GM23338 (cell line): ENCODE data around the gene RSL1D1. TPM values are rescaled to one million over a fixed set of nuclear protein-coding genes. Genes with fewer than 3 reads are reported as not detected.
"Not testable (repeated sequence)": the region's sequence is repeated elsewhere in the genome, so short reads cannot be mapped to it uniquely, and the experiment has no call there.

ENCODE experiments used
- ATAC-seq: fragments of 200-7000 bp; cut with Tn5 transposase; 3 replicates; pipeline ENCODE4 v1.9.1; 2020
- DNase-seq: peaks from one replicate; pipeline ENCODE4 v3.0.0-alpha.2; 2015; ENCODE audit warnings: low spot score
- H2AFZ ChIP-seq: fragments of 200-600 bp; sonication (generic); 2 replicates; pipeline ENCODE4 v1.8.0; 2016; ENCODE audit warnings: antibody characterized with exemption, mild to moderate bottlenecking, moderate library complexity
- H3F3A ChIP-seq: fragments of 200-600 bp; sonication (generic); replicated peaks from 2 replicates; pipeline ENCODE4 v1.8.0; 2017; ENCODE audit warnings: antibody characterized with exemption, mixed run types, low read depth
- H3K27ac ChIP-seq: fragments of 200-600 bp; sonication (generic); 2 replicates; pipeline ENCODE4 v1.6.1; 2016; ENCODE audit warnings: low read depth
- H3K27me3 ChIP-seq: fragments of 200-600 bp; sonication (generic); 2 replicates; pipeline ENCODE4 v1.8.0; 2016; ENCODE audit warnings: mild to moderate bottlenecking, mixed run types, moderate library complexity; ENCODE audit not compliant: insufficient read depth
- H3K36me3 ChIP-seq: fragments of 200-600 bp; sonication (generic); 2 replicates; pipeline ENCODE4 v1.8.0; 2016; ENCODE audit warnings: mild to moderate bottlenecking; ENCODE audit not compliant: insufficient read depth
- H3K4me1 ChIP-seq: fragments of 200-600 bp; sonication (generic); 2 replicates; pipeline ENCODE4 v1.8.0; 2016; ENCODE audit warnings: mild to moderate bottlenecking, moderate library complexity; ENCODE audit not compliant: insufficient read depth
- H3K4me2 ChIP-seq: fragments of 200-600 bp; sonication (generic); 2 replicates; pipeline ENCODE4 v1.7.1; 2017; ENCODE audit warnings: mixed run types
- H3K4me3 ChIP-seq: fragments of 200-600 bp; sonication (generic); 2 replicates; pipeline ENCODE4 v1.6.1; 2016; ENCODE audit warnings: mixed run types
- H3K79me2 ChIP-seq: fragments of 200-600 bp; sonication (generic); replicated peaks from 2 replicates; pipeline ENCODE4 v1.8.0; 2017; ENCODE audit warnings: mild to moderate bottlenecking; ENCODE audit not compliant: insufficient read depth
- H3K9me2 ChIP-seq: fragments of 200-600 bp; sonication (generic); 2 replicates; pipeline ENCODE4 v1.8.0; 2017; ENCODE audit not compliant: insufficient read depth
- H4K20me1 ChIP-seq: fragments of 200-600 bp; sonication (generic); replicated peaks from 2 replicates; pipeline ENCODE4 v1.8.0; 2017; ENCODE audit warnings: mild to moderate bottlenecking; ENCODE audit not compliant: insufficient read depth
- H3K27ac Mint-ChIP-seq: 2 replicates; pipeline ENCODE4 v1.8.0; 2020; ENCODE audit warnings: inconsistent platforms, mild to moderate bottlenecking, moderate library complexity, mixed read lengths
- H3K27me3 Mint-ChIP-seq: 3 replicates; pipeline ENCODE4 v1.8.0; 2022; ENCODE audit warnings: low read depth, mild to moderate bottlenecking, moderate library complexity, mixed read lengths, inconsistent platforms; ENCODE audit not compliant: insufficient read depth, poor library complexity
- H3K36me3 Mint-ChIP-seq: 3 replicates; pipeline ENCODE4 v1.8.0; 2021; ENCODE audit warnings: low read depth, mild to moderate bottlenecking, inconsistent platforms, moderate library complexity, mixed read lengths
- H3K4me1 Mint-ChIP-seq: 3 replicates; pipeline ENCODE4 v1.8.0; 2020; ENCODE audit warnings: mild to moderate bottlenecking, inconsistent platforms, mixed read lengths
- H3K4me3 Mint-ChIP-seq: 3 replicates; pipeline ENCODE4 v1.8.0; 2021; ENCODE audit warnings: moderate library complexity, mild to moderate bottlenecking, inconsistent platforms, mixed read lengths
- H3K9me3 Mint-ChIP-seq: 3 replicates; pipeline ENCODE4 v1.8.0; 2020; ENCODE audit warnings: moderate library complexity, mild to moderate bottlenecking, inconsistent platforms, mixed read lengths
- CREB1 ChIP-seq: fragments of 250-450 bp; sonication (Bioruptor Pico); IDR thresholded peaks from 2 replicates; pipeline ENCODE4 v1.5.0; 2020; ENCODE audit warnings: low read depth, mild to moderate bottlenecking, moderate library complexity
- JUNB ChIP-seq: IDR thresholded peaks from one replicate; pipeline ENCODE4 v1.6.1; 2016; ENCODE audit warnings: antibody characterized with exemption; ENCODE audit not compliant: unreplicated experiment
- NANOG ChIP-seq: IDR thresholded peaks from 2 replicates; pipeline ENCODE4 v1.6.1; 2016; ENCODE audit warnings: antibody characterized with exemption, borderline replicate concordance
- POLR2AphosphoS5 ChIP-seq: IDR thresholded peaks from 2 replicates; pipeline ENCODE4 v1.6.1; 2016; ENCODE audit warnings: antibody characterized with exemption, low read depth
- ZNF331 ChIP-seq: fragments of 250-450 bp; sonication (Bioruptor Pico); IDR thresholded peaks from 2 replicates; pipeline ENCODE4 v1.5.0; 2020; ENCODE audit warnings: low read depth, mild to moderate bottlenecking, moderate library complexity
- polyA plus RNA-seq: library from polyadenylated mRNA; unstranded; fragments of >200 nt; fragmentation: Nextera tagmentation; extraction: Ambion mirVana; gene quantifications from 2 replicates; pipeline ENCODE4 v1.2.1, GENCODE V29; 2016
- total RNA-seq: library from RNA; depleted of rRNA; stranded (reverse); fragments of >200 nt; shearing (Covaris generic); gene quantifications from 2 replicates; pipeline ENCODE4 v1.2.3, GENCODE V29; 2014
- TF ChIP-seq, protein P1 (sequence below), 2 experiments: fragments of 200-600 bp in 1 of 2; sonication (generic) in 1 of 2; conservative IDR thresholded peaks; 2 replicates each; pipeline versions ENCODE4 v1.5.1 to v1.6.1; 2016 to 2017; ENCODE audit warnings: antibody characterized with exemption in 2 of 2, low read depth in 2 of 2, mild to moderate bottlenecking in 2 of 2, moderate library complexity in 1 of 2
- TF ChIP-seq, protein P2 (sequence below): IDR thresholded peaks from 2 replicates; pipeline ENCODE4 v1.6.1; 2016; ENCODE audit warnings: antibody characterized with exemption
- TF ChIP-seq, protein P3 (sequence below): fragments of 250-450 bp; sonication (Bioruptor Pico); IDR thresholded peaks from 2 replicates; pipeline ENCODE4 v1.5.0; 2020; ENCODE audit warnings: mild to moderate bottlenecking, moderate library complexity

Gene RSL1D1
- total and polyA plus RNA-seq, 2 experiments from 2014 or later: 298 to 495 TPM

DNA sequence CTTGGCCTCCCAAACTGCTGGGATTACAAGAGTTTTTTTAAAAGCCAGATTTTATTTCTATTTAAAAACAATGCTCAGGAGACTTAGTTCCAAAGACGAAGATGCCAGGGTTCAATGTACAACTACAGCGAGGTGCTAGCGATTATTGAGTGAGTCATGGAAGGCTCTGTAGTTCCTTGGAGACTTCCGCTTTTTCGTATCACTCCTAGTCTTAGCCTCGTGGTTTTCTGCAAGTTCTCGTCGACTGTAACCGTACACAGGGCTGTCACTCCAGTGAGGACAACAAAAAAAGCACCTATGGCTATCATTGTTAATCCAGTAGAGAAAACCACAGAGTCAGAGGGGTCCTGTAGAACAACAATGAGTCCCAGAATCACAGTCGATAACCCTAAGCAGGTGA lies 31.5 kb downstream of the RSL1D1 start (continued):
- TF ChIP-seq, protein P1, sequence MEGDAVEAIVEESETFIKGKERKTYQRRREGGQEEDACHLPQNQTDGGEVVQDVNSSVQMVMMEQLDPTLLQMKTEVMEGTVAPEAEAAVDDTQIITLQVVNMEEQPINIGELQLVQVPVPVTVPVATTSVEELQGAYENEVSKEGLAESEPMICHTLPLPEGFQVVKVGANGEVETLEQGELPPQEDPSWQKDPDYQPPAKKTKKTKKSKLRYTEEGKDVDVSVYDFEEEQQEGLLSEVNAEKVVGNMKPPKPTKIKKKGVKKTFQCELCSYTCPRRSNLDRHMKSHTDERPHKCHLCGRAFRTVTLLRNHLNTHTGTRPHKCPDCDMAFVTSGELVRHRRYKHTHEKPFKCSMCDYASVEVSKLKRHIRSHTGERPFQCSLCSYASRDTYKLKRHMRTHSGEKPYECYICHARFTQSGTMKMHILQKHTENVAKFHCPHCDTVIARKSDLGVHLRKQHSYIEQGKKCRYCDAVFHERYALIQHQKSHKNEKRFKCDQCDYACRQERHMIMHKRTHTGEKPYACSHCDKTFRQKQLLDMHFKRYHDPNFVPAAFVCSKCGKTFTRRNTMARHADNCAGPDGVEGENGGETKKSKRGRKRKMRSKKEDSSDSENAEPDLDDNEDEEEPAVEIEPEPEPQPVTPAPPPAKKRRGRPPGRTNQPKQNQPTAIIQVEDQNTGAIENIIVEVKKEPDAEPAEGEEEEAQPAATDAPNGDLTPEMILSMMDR (conservative IDR thresholded peaks at IDR 0.05; ENCODE audit: low read depth in 2 of 2): no peak

DNA sequence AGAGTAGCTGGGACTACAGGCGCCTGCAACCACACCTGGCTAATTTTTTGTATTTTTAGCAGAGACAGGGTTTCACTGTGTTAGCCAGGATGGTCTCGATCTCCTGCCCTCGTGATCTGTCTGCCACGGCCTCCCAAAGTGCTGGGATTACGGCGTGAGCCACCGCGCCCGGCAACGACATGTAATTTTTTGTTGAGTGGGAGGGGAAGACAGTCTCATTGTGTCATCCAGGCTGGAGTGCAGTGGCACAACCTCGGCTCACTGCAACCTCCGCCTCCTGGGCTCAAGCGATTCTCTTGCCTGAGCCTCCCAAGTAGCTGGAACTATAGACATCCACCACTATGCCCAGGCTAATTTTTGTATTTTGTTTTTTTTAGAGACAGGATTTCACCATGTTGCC lies 32.4 kb downstream of the RSL1D1 start:
- not testable (repeated sequence) for H3K4me3 Mint-ChIP-seq, H4K20me1 ChIP-seq, DNase-seq, H3K4me1 Mint-ChIP-seq, H2AFZ ChIP-seq, H3K27ac Mint-ChIP-seq, H3K4me2 ChIP-seq, H3K9me2 ChIP-seq, H3F3A ChIP-seq, H3K4me1 ChIP-seq, H3K27me3 ChIP-seq, H3K27me3 Mint-ChIP-seq, H3K9me3 Mint-ChIP-seq, ATAC-seq, H3K36me3 ChIP-seq, H3K4me3 ChIP-seq, H3K27ac ChIP-seq, H3K79me2 ChIP-seq, H3K36me3 Mint-ChIP-seq

GRCh38 chr16:11816123-11816522 lies 35.2 kb downstream of the RSL1D1 start:
- Histone ChIP-seq H3K36me3 (no peaks in the 10 kb centered on the region), H3K4me1 (no peaks in the 10 kb centered on the region), H3K79me2 (no peaks in the 10 kb centered on the region), H3K4me3 (no peak overlapping the region), H3K9me2 (no peaks in the 10 kb centered on the region), H4K20me1 (no peaks in the 10 kb centered on the region), H3F3A (no peaks in the 10 kb centered on the region), H2AFZ (no peak overlapping the region), H3K27me3 (no peaks in the 10 kb centered on the region), H3K4me2 (no peak overlapping the region), H3K27ac (no peak overlapping the region)
- ATAC-seq (no peak), DNase-seq (no peak)
- no peaks in the 10 kb centered on the region for H3K36me3 Mint-ChIP-seq
- no peak overlapping the region for H3K4me3 Mint-ChIP-seq
- no peaks in the 10 kb centered on the region for H3K9me3 Mint-ChIP-seq
- H3K27me3 Mint-ChIP-seq: peaks cover 2% of the 10 kb centered on the region
- no peaks in the 10 kb centered on the region for H3K4me1 Mint-ChIP-seq
- H3K27ac Mint-ChIP-seq: no peak overlapping the region
- TF ChIP-seq POLR2AphosphoS5 (no peak), NANOG (no peak), JUNB (no peak), CREB1 (CRISPR knock-in tag) (no peak), ZNF331 (CRISPR knock-in tag) (no peak)
- TF ChIP-seq, protein P2, sequence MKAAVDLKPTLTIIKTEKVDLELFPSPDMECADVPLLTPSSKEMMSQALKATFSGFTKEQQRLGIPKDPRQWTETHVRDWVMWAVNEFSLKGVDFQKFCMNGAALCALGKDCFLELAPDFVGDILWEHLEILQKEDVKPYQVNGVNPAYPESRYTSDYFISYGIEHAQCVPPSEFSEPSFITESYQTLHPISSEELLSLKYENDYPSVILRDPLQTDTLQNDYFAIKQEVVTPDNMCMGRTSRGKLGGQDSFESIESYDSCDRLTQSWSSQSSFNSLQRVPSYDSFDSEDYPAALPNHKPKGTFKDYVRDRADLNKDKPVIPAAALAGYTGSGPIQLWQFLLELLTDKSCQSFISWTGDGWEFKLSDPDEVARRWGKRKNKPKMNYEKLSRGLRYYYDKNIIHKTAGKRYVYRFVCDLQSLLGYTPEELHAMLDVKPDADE: no peak
- TF ChIP-seq, protein P1 (conservative IDR thresholded peaks at IDR 0.05; ENCODE audit: low read depth in 2 of 2): no peak
- TF ChIP-seq, protein P3, sequence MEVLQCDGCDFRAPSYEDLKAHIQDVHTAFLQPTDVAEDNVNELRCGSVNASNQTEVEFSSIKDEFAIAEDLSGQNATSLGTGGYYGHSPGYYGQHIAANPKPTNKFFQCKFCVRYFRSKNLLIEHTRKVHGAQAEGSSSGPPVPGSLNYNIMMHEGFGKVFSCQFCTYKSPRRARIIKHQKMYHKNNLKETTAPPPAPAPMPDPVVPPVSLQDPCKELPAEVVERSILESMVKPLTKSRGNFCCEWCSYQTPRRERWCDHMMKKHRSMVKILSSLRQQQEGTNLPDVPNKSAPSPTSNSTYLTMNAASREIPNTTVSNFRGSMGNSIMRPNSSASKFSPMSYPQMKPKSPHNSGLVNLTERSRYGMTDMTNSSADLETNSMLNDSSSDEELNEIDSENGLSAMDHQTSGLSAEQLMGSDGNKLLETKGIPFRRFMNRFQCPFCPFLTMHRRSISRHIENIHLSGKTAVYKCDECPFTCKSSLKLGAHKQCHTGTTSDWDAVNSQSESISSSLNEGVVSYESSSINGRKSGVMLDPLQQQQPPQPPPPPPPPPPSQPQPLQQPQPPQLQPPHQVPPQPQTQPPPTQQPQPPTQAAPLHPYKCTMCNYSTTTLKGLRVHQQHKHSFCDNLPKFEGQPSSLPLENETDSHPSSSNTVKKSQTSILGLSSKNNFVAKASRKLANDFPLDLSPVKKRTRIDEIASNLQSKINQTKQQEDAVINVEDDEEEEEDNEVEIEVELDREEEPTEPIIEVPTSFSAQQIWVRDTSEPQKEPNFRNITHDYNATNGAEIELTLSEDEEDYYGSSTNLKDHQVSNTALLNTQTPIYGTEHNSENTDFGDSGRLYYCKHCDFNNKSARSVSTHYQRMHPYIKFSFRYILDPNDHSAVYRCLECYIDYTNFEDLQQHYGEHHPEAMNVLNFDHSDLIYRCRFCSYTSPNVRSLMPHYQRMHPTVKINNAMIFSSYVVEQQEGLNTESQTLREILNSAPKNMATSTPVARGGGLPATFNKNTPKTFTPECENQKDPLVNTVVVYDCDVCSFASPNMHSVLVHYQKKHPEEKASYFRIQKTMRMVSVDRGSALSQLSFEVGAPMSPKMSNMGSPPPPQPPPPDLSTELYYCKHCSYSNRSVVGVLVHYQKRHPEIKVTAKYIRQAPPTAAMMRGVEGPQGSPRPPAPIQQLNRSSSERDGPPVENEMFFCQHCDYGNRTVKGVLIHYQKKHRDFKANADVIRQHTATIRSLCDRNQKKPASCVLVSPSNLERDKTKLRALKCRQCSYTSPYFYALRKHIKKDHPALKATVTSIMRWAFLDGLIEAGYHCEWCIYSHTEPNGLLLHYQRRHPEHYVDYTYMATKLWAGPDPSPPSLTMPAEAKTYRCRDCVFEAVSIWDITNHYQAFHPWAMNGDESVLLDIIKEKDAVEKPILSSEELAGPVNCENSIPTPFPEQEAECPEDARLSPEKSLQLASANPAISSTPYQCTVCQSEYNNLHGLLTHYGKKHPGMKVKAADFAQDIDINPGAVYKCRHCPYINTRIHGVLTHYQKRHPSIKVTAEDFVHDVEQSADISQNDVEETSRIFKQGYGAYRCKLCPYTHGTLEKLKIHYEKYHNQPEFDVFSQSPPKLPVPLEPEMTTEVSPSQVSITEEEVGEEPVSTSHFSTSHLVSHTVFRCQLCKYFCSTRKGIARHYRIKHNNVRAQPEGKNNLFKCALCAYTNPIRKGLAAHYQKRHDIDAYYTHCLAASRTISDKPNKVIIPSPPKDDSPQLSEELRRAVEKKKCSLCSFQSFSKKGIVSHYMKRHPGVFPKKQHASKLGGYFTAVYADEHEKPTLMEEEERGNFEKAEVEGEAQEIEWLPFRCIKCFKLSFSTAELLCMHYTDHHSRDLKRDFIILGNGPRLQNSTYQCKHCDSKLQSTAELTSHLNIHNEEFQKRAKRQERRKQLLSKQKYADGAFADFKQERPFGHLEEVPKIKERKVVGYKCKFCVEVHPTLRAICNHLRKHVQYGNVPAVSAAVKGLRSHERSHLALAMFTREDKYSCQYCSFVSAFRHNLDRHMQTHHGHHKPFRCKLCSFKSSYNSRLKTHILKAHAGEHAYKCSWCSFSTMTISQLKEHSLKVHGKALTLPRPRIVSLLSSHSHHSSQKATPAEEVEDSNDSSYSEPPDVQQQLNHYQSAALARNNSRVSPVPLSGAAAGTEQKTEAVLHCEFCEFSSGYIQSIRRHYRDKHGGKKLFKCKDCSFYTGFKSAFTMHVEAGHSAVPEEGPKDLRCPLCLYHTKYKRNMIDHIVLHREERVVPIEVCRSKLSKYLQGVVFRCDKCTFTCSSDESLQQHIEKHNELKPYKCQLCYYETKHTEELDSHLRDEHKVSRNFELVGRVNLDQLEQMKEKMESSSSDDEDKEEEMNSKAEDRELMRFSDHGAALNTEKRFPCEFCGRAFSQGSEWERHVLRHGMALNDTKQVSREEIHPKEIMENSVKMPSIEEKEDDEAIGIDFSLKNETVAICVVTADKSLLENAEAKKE: no peak
